ENCODE data around the gene ZDHHC24.

GRCh38 chr11:66580803-66581202, 35.0 kb upstream of the ZDHHC24 start:
- TF ChIP-seq POLR2A (IDR thresholded peaks at IDR 0.05) (no peak), CTCF (IDR thresholded peaks at IDR 0.05 in 4 of 5, conservative IDR thresholded peaks at IDR 0.05 in 1 of 5) (no peak)
